ENCODE measurements around the gene HTR4. TPM values are rescaled to one million over a fixed set of nuclear protein-coding genes. Genes with fewer than 3 reads are reported as not detected.

HTR4 gene
- total RNA-seq, 4 donors from 2014 or later = 0.76 TPM; not detected in 3

- H3K36me3 ChIP-seq = no peaks in the 10 kb centered on the region
- TF ChIP-seq CTCF (IDR thresholded peaks at IDR 0.05) (no peak), POLR2A (IDR thresholded peaks at IDR 0.05) (no peak)
- H3K4me3 ChIP-seq = no peak overlapping the region
- 34 to 43% methylated on average over 2 of the region's 2 CpGs for WGBS, 2 donors
- H3K27me3 ChIP-seq = peaks cover 0 to 3% (median 0%) of the 10 kb centered on the region in 4 donors
- intact Hi-C loops (cut with DNase I) = no loop called here
- no peak overlapping the region for H3K27ac ChIP-seq
- no peaks in the 10 kb centered on the region for H3K9me3 ChIP-seq
- DNase-seq = no peak
- no peaks in the 10 kb centered on the region for H3K4me1 ChIP-seq
Measured at GRCh38 chr5:148586796-148587195, 67.5 kb downstream of the HTR4 start.

- no peaks in the 10 kb centered on the region for H3K9me3 ChIP-seq
- no peaks in the 10 kb centered on the region for H3K4me1 ChIP-seq
- no peak for DNase-seq
- no peak overlapping the region for H3K27ac ChIP-seq
- peaks cover 0 to 3% (median 0%) of the 10 kb centered on the region in 4 donors for H3K27me3 ChIP-seq
- H3K36me3 ChIP-seq = no peaks in the 10 kb centered on the region
- intact Hi-C loops (cut with DNase I) = no loop called here
- TF ChIP-seq POLR2A (IDR thresholded peaks at IDR 0.05) (no peak), CTCF (IDR thresholded peaks at IDR 0.05) (no peak)
- no peak overlapping the region for H3K4me3 ChIP-seq
Measured at GRCh38 chr5:148585988-148586387, 68.3 kb downstream of the HTR4 start.

GRCh38 chr5:148584103-148584502 lies 70.2 kb downstream of the HTR4 start:
- Histone ChIP-seq H3K27me3 (peaks cover 0 to 3% (median 0%) of the 10 kb centered on the region in 4 donors), H3K36me3 (no peaks in the 10 kb centered on the region), H3K4me3 (no peak overlapping the region), H3K9me3 (no peaks in the 10 kb centered on the region), H3K4me1 (no peaks in the 10 kb centered on the region), H3K27ac (no peak overlapping the region)
- DNase-seq = no peak
- intact Hi-C loops (cut with DNase I) = no loop called here
- TF ChIP-seq POLR2A (IDR thresholded peaks at IDR 0.05) = no peak
- TF ChIP-seq CTCF (IDR thresholded peaks at IDR 0.05) = no peak

GRCh38 chr5:148583421-148583965 lies 70.8 kb downstream of the HTR4 start:
- H3K27ac ChIP-seq = no peak overlapping the region
- intact Hi-C loops (cut with DNase I) = no loop called here
- H3K27me3 ChIP-seq = peaks cover 0 to 3% (median 0%) of the 10 kb centered on the region in 4 donors
- no peak overlapping the region for H3K4me3 ChIP-seq
- no peak for DNase-seq
- TF ChIP-seq POLR2A (IDR thresholded peaks at IDR 0.05) (no peak), CTCF (IDR thresholded peaks at IDR 0.05) (no peak)
- no peaks in the 10 kb centered on the region for H3K36me3 ChIP-seq
- 80 to 84% methylated on average over 2 of the region's 2 CpGs for WGBS, 2 donors
- no peaks in the 10 kb centered on the region for H3K4me1 ChIP-seq
- no peaks in the 10 kb centered on the region for H3K9me3 ChIP-seq

GRCh38 chr5:148574167-148574566 lies 80.2 kb downstream of the HTR4 start:
- TF ChIP-seq POLR2A (IDR thresholded peaks at IDR 0.05) = no peak
- TF ChIP-seq CTCF (IDR thresholded peaks at IDR 0.05) = no peak
- Histone ChIP-seq H3K27ac (no peak overlapping the region), H3K9me3 (no peaks in the 10 kb centered on the region), H3K27me3 (no peaks in the 10 kb centered on the region), H3K4me1 (no peaks in the 10 kb centered on the region), H3K36me3 (no peaks in the 10 kb centered on the region), H3K4me3 (no peak overlapping the region)
- intact Hi-C loops (cut with DNase I) = no loop called here
- no peak for DNase-seq
- WGBS, 2 donors = 31 to 63% methylated on average over 4 of the region's 4 CpGs

All from esophagus squamous epithelium (tissue), 5 donors.